Measurements from ENCODE around the gene TMEM253.

Gene TMEM253

DNA sequence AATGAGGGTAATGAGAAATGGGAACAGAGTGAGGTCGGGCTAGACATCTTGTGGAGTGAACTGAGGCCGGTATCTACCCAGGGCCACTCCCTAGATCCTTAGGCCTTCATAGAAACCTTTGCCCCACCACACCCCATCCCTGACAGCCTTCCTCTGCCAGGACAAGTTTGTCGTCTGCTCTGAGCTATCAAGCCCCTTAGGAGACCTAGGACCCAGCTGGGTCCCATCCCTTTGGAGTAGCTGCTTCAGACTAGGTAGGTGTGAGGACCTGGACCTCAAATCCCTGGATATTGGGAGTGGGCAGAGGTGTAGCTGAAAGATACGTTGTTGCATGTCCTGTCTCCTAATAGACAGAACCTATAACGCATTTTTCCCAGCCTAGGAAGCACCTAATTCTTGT, at the start of gene TMEM253:
Gene TMEM253, plus strand, starts transcription at position 136 of the 400 bp plus-strand sequence. CDS start 278 bp downstream, outside the sequence.
- DNase-seq: no peak

DNA sequence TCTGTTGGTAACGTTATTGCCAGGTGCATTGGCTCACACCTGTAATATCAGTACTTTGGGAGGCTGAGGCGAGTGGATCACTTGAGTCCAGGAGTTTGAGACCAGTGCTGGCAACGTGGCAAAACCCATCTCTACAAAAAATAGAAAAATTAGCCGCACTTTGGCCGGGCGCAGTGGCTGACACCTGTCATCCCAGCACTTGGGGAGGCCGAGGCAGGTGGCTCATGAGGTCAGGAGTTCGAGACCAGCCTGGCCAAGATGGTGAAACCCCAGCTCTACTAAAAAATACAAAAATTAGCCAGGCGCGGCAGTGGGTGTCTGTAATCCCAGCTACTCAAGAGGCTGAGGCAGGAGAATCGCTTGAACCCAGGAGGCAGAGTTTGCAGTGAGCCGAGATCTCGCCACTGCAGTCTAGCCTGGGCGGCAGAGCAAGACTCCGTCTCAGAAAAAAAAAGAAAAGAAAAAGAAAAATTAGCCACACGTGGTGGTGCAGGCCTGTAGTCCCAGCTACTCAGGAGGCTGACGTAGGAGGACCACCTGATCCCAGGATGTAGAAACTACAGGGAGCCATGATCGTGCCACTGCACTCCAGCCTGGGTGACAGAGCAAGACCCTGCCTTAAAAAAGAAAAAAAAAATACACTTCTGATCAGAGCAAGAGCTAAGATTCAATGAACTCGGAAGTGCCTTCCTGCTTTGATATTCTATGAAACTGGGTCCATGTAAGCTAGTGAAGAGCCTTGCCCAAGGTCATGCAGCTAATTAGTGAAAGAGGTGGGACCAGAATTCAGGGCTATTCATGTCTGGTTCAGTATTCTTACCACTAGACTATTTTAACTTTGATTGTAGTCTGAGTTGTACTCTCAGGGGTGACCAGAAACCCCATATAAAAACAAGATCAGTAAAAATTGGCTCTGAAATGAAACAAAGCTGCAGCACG, 47.4 kb upstream of the TMEM253 start:
- DNase-seq: no peak

DNA sequence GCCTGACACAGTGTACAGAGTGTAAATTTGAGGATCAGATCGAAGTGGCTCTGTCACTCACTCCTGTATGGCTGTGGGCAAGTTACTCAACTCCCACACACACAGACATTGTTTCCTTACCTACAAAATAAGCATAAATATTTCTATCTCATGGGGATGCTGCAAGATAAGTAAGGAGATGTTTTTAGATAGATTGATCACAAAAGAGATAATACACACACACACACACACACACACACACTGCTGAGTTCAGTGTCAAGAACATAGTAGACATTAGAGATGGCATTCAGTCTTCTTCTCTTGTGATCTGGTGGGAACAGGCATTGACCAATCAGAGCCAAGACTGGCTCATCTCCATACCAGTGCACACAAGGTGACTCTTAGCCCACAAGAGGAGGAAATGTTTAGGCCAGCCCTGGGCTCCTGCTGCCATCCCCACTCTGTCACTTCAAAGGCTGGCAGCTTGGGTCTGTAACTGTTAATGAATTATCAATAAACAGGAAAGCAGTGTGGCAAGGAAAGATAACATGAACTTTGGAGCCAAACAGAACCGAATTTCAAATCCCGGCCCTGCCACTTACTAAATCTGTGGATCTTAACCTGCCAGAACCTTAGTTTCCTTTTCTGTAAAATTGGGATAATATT, 46.6 kb upstream of the TMEM253 start:
- no peak for DNase-seq

DNA sequence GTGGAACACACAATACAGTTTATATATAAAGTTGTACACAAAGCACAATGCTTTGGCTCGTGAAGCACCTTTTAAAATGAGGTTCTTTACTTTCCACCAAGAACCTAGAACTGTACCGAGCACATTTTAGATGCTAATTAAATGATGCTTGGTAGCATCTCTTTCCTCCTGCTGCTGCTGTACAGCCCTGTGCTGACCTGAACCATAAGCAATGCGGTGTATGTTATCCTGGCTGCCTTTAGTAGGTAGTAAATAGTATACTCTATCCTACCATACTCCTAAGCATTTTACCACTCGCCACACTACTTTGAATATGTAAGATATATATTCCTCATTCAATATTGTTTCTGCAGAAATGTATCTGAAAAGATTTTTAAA, 46.1 kb upstream of the TMEM253 start:
- DNase-seq: no peak

DNA sequence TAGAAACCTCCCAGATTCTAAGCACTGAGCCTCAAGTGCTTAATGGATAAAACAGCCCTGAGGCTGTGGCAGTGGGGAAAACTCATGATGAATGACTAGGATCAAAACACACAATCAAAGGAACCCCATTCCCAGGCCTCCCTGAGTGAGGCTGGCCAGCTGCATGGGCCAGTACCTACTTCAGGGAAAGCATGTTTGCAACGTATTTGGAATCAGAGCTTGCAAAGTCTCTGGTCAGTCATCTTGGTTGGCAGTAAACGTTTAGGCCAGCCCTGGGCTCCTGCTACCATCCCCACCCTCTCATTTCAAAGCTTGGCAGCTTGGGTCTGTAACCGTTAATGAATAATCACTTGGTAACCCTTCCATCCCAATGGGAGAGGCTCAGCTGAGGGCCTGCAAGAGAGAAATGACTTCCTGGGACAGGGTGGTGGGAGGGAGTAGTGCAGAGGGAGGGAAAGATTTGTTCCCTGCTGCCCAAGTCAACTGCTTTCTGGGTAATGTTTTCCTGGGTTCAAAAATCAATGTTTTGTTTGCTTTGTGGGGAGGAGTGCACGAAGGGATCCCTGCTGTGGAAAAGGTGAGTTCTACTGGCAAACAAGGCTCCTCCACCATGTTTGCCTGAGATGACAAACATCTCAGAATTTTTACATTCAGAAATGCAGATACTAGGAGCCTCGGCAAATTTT, 45.3 kb upstream of the TMEM253 start:
- no peak for DNase-seq

DNA sequence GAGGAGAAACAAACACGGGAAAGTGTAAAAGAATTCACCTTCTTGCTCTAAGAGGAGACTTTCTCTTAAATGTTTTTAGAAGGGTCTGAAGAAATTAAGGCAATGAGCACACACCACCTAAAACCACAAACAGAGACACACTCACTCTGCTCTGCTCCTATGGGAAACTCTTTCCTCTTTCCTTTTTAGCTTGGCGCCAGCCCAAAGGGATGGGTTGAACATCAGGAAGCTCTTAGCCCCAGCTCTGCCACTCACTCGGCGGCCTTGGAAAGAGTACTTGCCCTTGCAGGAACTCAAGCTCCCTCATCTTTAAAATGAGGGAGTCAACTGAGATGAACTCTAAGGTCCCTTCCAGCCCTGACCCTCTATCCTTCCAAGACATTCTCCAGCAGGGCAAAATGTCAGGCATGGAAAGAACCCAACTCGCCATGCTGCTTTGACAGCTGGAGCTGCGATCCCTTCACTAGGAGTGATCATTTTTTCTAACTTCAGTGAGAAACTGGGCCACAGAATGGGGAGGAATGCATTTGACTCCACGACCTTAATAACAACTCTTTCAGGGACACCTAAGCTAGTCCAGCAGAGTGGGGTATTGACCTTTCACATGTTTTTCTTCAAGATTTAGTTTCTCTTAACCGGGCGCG, 44.2 kb upstream of the TMEM253 start:
- DNase-seq: no peak

DNA sequence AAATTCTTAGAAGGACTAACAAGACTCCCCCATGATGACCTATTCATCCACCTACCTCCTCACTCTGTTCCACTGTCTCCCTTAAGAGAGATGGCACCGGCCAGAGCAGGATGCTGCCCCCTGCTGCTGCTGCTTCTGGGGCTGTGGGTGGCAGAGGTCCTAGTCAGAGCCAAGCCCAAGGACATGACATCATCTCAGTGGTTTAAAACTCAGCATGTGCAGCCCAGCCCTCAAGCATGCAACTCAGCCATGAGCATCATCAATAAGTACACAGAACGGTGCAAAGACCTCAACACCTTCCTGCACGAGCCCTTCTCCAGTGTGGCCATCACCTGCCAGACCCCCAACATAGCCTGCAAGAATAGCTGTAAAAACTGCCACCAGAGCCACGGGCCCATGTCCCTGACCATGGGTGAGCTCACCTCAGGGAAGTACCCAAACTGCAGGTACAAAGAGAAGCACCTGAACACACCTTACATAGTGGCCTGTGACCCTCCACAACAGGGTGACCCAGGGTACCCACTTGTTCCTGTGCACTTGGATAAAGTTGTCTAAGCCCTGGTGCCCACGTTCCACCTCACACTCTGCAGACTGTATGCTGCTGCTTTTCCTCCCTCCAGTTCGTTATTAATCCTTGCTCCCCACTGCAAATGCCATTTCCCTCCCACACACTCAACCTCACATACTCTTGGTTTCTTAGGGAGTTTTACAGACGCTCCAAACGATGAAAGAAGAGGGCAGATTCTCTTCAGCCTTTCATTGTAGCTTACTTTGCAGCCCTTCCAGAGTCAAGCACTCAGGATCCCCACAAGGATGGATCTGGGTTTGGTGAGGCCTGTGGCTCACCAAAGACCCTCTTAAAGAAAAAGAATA, 42.8 kb upstream of the TMEM253 start, which contains the start of gene RNASE8:
Gene RNASE8, plus strand, starts transcription at position 20 of the 873 bp plus-strand sequence. Its CDS starts 71 bp downstream, at position 91.
- DNase-seq: peak in 1 of 2 experiments; percentile 50

DNA sequence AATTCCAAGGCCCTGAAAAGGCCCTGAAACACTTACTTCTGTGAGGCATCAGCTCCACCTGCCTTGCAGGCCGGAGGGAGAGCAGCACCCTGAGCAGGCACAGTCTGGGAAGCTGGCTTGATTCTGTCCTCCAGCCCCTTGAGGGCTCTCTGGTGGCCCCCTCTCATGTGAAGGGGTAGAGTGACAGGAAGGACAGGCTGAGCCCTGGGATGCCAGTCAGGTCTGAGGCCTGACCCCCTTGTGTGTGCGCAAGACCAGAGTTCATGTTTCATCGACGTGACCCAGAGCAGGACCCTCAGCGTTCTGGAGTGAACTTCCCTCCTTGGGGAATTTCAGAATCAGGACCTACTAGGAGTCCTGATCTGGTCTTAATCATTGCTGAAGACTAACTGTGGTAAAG, 42.0 kb upstream of the TMEM253 start:
- DNase-seq: no peak

DNA sequence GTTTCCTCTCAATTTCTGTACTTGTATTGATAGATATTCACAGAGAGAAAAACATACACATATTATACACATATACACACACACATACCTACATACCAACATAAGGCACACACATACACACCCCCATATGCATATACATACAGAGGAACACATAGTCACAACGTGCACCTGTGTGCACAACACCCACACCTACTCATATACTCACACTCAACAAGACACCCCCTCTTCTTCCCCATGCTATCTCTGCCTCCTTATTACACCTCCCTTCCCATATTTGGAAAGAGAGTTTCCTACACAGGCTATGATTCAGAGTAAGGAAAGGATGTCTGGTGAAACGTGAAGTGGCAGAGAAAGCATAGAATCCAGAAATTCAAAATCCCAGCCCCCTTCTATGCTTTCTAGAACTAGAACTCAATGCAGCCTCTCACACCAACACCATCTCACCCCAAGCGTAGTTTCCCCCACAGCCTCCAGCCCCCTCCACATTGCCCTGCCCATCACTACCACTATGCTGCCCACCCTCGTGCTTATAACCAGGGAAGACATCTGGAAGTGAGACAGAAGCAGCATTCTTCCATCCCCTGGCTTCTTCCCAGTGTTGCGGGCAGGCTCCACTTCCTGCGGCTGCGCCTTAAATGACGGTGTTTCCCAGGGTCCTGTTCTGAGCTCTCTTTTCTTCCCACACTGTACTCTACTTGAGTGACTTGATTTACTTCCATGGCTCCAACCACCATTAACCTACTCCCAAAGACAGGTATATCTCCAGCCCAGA, 40.8 kb upstream of the TMEM253 start:
- no peak for DNase-seq

DNA sequence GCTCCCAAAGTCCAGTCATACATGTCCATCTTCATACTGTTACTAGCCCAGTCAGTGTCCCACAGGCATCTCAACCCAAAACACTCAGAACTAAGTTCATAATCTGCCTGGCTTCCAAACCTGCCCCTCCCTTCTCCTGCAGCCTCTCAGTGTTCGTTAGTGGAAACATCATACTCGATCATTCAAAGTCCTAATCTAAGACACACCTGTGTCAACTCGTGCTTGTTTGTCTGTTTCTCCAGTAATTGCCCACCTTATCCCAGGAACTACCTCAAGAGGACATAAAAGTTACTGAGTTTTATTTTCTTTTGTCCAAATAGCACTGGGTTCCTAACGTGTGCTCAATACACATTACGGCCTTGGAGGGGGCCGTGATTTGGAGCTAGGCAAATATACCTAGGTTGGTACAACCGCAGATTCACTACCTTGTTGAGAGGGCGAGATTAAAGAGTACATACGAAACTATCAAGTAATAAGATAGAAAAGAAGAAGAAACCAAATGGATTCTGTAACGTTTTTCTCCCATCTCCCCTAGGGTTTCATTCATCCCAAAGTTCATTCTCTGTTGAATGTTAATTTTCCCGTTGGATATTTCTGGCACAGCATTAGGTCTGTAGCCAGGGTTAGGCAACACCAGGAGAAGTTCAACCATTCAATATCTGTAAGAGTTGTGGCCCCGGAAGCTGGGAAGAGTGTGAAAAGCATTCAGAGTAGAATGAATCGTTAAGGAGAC, 40.1 kb upstream of the TMEM253 start:
- no peak for DNase-seq

DNA sequence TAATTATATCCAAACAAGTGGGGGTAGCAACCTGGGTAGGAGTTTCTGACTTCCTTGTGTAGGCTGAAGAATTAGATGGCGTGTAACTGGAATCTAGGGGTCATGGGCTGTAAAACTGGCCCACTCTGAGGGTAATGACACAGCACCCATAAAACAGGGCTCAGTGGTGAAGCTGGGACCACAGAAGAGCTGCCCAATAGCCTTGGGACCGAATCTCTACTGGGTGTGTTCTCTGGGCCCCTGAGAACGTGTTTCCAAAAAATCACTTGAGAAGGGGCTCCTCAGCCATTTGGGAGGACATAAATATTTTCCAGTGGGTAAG, 39.6 kb upstream of the TMEM253 start:
- no peak for DNase-seq

DNA sequence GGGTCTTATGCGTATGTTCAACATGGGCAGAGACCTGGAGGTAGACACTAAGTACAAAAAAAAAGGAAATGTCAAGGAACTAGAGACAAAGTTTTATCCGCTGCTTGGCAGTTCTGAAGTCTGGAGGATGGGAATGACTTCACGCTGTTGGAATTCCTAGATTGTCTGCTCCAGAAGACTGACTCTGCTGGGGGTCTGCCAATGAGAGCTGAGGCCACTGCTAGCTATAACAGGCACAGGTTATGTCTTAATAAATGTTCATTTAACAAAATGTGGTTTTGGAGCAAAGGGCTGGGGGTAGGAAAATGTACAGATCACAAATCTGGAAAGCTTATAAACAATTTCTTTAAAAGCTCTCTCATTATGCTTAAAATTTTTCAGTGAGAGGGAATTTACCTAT, 37.4 kb upstream of the TMEM253 start:
- no peak for DNase-seq

DNA sequence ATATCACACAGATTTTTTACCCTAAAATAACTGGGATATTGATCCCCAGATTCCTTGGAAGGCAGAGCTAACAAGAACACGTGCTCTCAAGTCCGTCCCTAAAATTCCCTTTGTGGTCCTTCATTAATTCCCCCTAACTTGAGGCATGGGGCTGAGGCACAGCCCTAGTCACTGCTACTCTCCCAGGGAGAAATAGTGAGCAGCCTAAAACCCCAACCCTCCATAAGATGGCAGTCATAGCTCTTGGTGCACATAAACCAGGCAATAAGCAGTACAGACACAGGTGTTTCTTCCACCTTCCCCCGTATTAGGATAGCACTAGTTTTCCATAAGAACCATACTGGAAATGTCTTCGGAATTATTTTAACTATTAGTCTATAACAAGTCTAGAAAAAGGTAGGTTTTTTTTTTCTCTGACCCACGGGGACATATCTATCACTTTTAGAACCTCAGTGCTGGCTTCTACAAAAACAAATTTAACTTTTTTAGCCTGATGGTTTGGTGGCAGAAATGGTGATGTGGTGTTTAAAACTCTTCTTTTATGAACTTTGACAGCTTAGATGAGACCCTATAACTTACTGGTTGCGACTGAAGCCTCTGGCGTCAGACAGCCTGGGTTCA, 33.9 kb upstream of the TMEM253 start:
- DNase-seq: peak in 1 of 2 experiments; percentile 62

DNA sequence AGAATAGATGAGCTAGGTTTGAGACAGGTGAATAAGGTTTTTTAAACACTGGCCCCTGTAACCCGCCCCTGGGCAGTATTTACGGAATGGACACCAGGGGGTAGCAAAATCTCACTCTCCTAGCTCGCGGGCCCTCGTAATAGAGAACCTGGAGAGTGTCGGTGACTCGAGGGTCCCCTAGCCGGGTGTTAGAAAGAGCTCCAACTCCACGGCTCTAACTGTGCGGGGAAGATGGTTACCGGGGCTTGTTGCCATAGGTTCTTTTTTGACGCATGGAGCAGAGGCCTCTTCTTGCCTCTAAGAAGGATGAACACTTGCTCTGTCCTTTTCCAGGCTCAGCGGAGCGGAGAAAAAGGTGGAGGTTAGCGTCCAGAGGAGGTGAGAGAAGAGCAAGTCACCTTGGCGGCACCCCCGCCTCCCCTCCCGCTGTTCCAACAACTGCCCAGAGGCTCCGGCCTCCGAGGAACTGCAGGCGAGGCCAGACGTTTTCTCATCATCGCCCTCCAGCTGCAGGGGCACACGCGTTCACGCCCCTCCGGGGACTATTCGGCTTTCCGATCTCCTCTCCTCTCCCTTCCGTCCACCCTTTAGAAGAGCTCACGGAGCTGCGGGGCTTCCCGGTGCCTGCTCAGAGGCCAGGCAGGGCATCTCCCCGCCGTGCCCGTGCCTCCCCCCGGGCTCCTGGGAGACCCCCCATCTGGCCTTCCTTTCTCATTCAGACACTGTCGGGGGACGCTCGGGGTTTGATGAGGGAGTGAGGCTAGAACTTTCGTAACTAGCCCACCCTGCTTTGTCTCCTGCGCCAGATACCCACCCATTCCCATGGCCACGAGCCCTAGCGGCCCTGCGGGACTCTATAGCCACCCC, 32.1 kb upstream of the TMEM253 start:
- DNase-seq: peak; percentile 82 to 87

DNA sequence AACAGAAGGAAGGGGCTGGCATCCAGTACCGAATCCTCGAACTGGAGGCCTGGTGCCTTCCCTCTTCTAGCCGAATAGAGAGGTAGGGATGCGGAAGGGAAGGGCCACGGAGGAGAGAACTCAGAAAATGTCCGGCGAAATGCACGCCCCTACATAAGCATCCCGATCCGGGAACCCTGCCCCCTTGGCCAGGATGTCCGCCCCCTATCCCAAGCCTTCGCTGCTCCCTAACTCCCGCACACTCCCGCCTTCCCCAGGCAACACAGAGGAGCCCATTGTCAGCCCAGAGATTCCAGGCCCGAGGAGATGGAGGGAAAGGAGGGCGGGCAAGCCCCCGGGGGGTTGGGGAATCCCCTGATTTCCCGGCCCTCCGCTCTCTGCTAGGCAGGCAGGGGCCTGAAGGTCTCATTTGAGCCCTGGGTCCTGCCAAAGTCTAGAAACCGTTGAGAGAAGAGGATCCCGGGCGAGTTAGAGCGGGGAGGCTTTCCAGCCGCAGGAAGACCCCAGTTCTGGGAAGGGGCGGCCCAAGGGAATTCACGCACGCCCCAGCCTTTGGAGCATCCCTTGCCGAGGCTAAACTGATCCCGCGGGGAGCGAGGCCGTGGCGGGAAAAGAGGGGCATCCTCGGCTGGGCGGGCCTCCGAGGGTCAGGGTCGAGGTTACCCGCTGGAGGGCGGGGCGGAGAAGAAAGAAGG, 31.3 kb upstream of the TMEM253 start:
- DNase-seq: peak; percentile 41 to 57

DNA sequence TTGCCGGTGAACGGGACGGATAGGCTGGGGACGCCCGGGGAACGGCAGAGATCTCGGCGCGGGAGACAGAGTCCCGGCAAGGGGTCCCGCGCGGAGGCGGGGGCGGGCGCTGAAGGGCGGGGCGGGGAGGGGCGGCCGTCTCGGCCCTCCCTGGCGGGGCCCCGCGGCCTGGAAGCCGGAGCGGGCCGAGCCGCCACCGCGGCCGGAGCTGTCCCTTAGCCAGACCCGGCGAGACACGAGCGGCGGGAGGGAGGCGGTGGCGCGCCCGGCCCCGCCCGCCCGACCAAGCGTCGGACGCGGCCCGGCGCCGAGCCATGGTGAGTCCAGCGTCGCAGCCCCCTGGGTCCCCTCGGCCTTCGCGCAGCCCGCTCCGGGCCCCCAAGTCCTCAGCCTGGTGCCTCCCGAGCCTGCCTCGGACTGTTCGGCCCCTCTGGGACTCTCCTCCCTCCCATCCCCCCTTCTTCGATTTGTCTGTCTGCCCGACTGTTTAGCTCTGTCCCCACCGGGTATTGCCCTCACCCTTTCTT, 30.7 kb upstream of the TMEM253 start, which contains the start of gene ARHGEF40:
Gene ARHGEF40, plus strand, starts transcription at position 222 of the 527 bp plus-strand sequence. Its CDS starts 93 bp downstream, at position 315.
- DNase-seq: peak; percentile 39 to 57

DNA sequence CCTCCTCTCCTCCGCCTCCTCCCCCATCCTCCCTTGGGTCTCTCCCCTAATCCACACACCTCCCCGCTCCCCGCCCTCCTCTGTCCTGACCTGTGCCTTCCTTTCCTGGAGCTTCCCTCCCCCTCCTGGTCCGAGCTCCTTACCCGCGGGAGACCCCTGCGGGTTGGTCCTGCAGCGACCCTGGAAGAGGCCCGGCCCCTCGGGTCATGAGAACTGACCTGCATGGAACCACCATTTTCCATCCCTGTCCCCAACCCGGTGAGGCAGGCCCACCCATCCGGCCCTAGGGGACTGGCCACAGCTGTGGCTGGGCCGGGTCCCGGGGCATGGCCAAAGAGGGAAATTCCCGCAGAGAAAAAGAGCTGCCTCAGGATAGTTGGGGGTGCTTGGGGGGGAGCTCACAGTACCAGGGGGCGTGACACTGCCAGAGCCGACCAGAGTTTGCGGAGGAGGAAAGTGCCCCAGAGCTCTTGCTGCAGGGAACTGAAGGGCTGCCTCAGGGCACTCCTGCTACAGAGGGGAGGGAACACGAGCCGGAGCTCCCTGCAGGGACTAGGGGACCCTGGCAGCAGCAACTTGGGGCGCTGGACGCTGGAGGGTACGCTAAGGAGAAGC, 30.1 kb upstream of the TMEM253 start:
- DNase-seq: no peak
